ENCODE results near the gene MICU1.
"Not testable (repeated sequence)": the region's sequence is repeated elsewhere in the genome, so short reads cannot be mapped to it uniquely, and the experiment has no call there.

MICU1 gene

GRCh38 chr10:72464438-72464837, 161.4 kb downstream of the MICU1 start:
- Histone ChIP-seq H3K9ac (no peak overlapping the region), H3K4me3 (no peak overlapping the region), H3K27me3 (no peaks in the 10 kb centered on the region), H4K20me1 (no peaks in the 10 kb centered on the region), H3K4me2 (no peak overlapping the region), H3K36me3 (0 out of 2 replicates have a peak, but pooled peaks cover 4% of the 10 kb centered on the region), H3K9me3 (no peaks in the 10 kb centered on the region), H3K4me1 (no peaks in the 10 kb centered on the region), H3K27ac (no peak overlapping the region)
- no peak for TF ChIP-seq Cebpa-rat (IDR thresholded peaks at IDR 0.05)

DNA sequence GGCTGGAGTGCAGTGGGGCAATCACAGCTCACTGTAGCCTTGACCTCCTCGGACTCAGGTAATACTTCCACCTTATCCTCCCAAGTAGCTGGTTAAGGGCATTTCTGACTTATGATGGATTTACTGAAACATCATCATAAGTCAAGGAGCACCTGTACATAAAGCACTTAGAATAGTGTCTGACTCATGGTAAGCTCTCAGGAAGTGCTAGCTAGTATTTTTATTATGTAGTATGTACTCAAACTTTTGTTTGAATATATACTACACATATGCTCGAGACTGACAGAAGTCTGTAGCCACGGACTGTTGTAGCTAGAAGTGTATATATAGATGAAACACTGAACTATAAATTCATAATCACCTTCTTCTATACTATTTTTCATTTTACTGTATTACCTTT, 163.6 kb downstream of the MICU1 start:
- Histone ChIP-seq H3K9ac (no peak overlapping the region), H3K36me3 (0 out of 2 replicates have a peak, but pooled peaks cover 4% of the 10 kb centered on the region), H3K27me3 (no peaks in the 10 kb centered on the region), H3K4me1 (no peaks in the 10 kb centered on the region), H3K4me3 (no peak overlapping the region), H4K20me1 (no peaks in the 10 kb centered on the region), H3K27ac (no peak overlapping the region), H3K9me3 (no peaks in the 10 kb centered on the region), H3K4me2 (no peak overlapping the region)
- no peak for TF ChIP-seq Cebpa-rat (IDR thresholded peaks at IDR 0.05)

GRCh38 chr10:72461085-72461484, 164.8 kb downstream of the MICU1 start:
- Histone ChIP-seq H3K4me1 (no peaks in the 10 kb centered on the region), H4K20me1 (no peaks in the 10 kb centered on the region), H3K27ac (no peak overlapping the region), H3K4me3 (no peak overlapping the region), H3K4me2 (no peak overlapping the region), H3K9me3 (no peaks in the 10 kb centered on the region), H3K36me3 (0 out of 2 replicates have a peak, but pooled peaks cover 4% of the 10 kb centered on the region), H3K27me3 (no peaks in the 10 kb centered on the region), H3K9ac (no peak overlapping the region)
- TF ChIP-seq Cebpa-rat (IDR thresholded peaks at IDR 0.05): no peak

GRCh38 chr10:72460284-72460876, 165.5 kb downstream of the MICU1 start:
- no peaks in the 10 kb centered on the region for H3K9me3 ChIP-seq
- H3K9ac ChIP-seq: no peak overlapping the region
- H4K20me1 ChIP-seq: no peaks in the 10 kb centered on the region
- H3K27me3 ChIP-seq: no peaks in the 10 kb centered on the region
- no peak overlapping the region for H3K4me3 ChIP-seq
- 0 out of 2 replicates have a peak, but pooled peaks cover 4% of the 10 kb centered on the region for H3K36me3 ChIP-seq
- no peak for TF ChIP-seq Cebpa-rat (IDR thresholded peaks at IDR 0.05)
- H3K27ac ChIP-seq: no peak overlapping the region
- H3K4me2 ChIP-seq: no peak overlapping the region
- H3K4me1 ChIP-seq: no peaks in the 10 kb centered on the region

GRCh38 chr10:72459301-72459700, 166.6 kb downstream of the MICU1 start:
- H3K27me3 ChIP-seq: no peaks in the 10 kb centered on the region
- H3K4me2 ChIP-seq: no peak overlapping the region
- H3K9me3 ChIP-seq: no peaks in the 10 kb centered on the region
- no peaks in the 10 kb centered on the region for H4K20me1 ChIP-seq
- H3K9ac ChIP-seq: no peak overlapping the region
- no peak overlapping the region for H3K27ac ChIP-seq
- H3K4me1 ChIP-seq: no peaks in the 10 kb centered on the region
- TF ChIP-seq Cebpa-rat (IDR thresholded peaks at IDR 0.05): no peak
- 0 out of 2 replicates have a peak, but pooled peaks cover 4% of the 10 kb centered on the region for H3K36me3 ChIP-seq
- no peak overlapping the region for H3K4me3 ChIP-seq

GRCh38 chr10:72455889-72456595, 169.8 kb downstream of the MICU1 start:
- no peak overlapping the region for H3K4me2 ChIP-seq
- H3K9me3 ChIP-seq: no peaks in the 10 kb centered on the region
- H3K27me3 ChIP-seq: no peaks in the 10 kb centered on the region
- no peaks in the 10 kb centered on the region for H4K20me1 ChIP-seq
- no peak overlapping the region for H3K27ac ChIP-seq
- no peak for TF ChIP-seq Cebpa-rat (IDR thresholded peaks at IDR 0.05)
- H3K36me3 ChIP-seq: 0 out of 2 replicates have a peak, but pooled peaks cover 2% of the 10 kb centered on the region
- H3K4me1 ChIP-seq: no peaks in the 10 kb centered on the region
- no peak overlapping the region for H3K4me3 ChIP-seq
- no peak overlapping the region for H3K9ac ChIP-seq

GRCh38 chr10:72449941-72450441, 175.9 kb downstream of the MICU1 start:
- Histone ChIP-seq H3K9me3 (no peaks in the 10 kb centered on the region), H3K9ac (no peak overlapping the region), H3K4me2 (no peak overlapping the region), H3K4me3 (no peak overlapping the region), H3K4me1 (no peaks in the 10 kb centered on the region), H3K27ac (no peak overlapping the region), H3K36me3 (no peaks in the 10 kb centered on the region), H4K20me1 (no peaks in the 10 kb centered on the region), H3K27me3 (no peaks in the 10 kb centered on the region)
- TF ChIP-seq Cebpa-rat (IDR thresholded peaks at IDR 0.05): no peak

DNA sequence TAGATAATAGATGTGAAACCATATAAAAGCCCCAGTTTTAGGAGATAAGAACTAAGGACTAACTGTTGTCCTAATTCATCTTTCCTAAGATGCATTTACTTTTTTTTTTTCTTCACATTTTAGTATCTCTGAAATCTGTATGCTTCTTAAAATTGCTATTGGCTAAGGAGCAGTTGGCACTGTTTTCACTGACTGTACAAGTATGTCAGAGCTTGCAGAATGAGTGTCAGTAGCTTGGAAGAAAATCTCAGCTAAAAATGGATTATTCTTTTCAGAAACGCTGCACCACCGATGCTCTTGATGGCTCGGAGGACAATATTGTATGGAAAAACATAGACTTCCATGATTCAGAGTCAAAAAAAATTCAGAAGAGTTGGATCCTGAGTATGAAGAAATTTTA, 180.0 kb downstream of the MICU1 start:
- H3K36me3 ChIP-seq: peaks cover 3% of the 10 kb centered on the region; the same call in 1 of the 2 replicates
- TF ChIP-seq Cebpa-rat (IDR thresholded peaks at IDR 0.05): no peak
- H3K4me3 ChIP-seq: no peak overlapping the region
- H3K4me2 ChIP-seq: no peak overlapping the region
- H3K4me1 ChIP-seq: no peaks in the 10 kb centered on the region
- no peak overlapping the region for H3K27ac ChIP-seq
- H3K9me3 ChIP-seq: peaks cover 10% of the 10 kb centered on the region
- no peaks in the 10 kb centered on the region for H3K27me3 ChIP-seq
- H4K20me1 ChIP-seq: no peaks in the 10 kb centered on the region
- no peak overlapping the region for H3K9ac ChIP-seq

- H3K9me3 ChIP-seq: peaks cover 10% of the 10 kb centered on the region
- not testable (repeated sequence) for H4K20me1 ChIP-seq, H3K4me2 ChIP-seq, H3K9ac ChIP-seq, H3K27ac ChIP-seq, H3K36me3 ChIP-seq, H3K4me1 ChIP-seq, H3K4me3 ChIP-seq, H3K27me3 ChIP-seq
Measured at GRCh38 chr10:72442969-72443368, 182.9 kb downstream of the MICU1 start.

- H3K4me1 ChIP-seq: no peaks in the 10 kb centered on the region
- H3K9ac ChIP-seq: no peak overlapping the region
- no peak for TF ChIP-seq Cebpa-rat (IDR thresholded peaks at IDR 0.05)
Measured at GRCh38 chr10:72435570-72435969, 190.3 kb downstream of the MICU1 start.

GRCh38 chr10:72430936-72431335, 194.9 kb downstream of the MICU1 start:
- H3K9me3 ChIP-seq, H3K36me3 ChIP-seq, H4K20me1 ChIP-seq, H3K27me3 ChIP-seq, H3K27ac ChIP-seq, H3K4me3 ChIP-seq, H3K4me1 ChIP-seq, H3K9ac ChIP-seq, H3K4me2 ChIP-seq: not testable (repeated sequence)

More at GRCh38 chr10:72435570-72435969, 190.3 kb downstream of the MICU1 start:
- Histone ChIP-seq H4K20me1 (no peaks in the 10 kb centered on the region), H3K27me3 (no peaks in the 10 kb centered on the region), H3K4me3 (no peak overlapping the region), H3K27ac (no peak overlapping the region), H3K4me2 (no peak overlapping the region), H3K9me3 (no peaks in the 10 kb centered on the region), H3K36me3 (peaks cover 8% of the 10 kb centered on the region; the same call in 1 of the 2 replicates)

Measured in BLaER1 (cell line).